Suprapubic skin (tissue), 4 donors: ENCODE data around the gene ZMYND10. TPM values are rescaled to one million over a fixed set of nuclear protein-coding genes. Genes with fewer than 3 reads are reported as not detected.

Experiments
- DNase-seq, 2 donors: peaks; one replicate each; pipeline ENCODE4 v3.0.0-alpha.2; 2019; ENCODE audit warnings: low spot score in 2 of 2
- H3K27ac ChIP-seq: fragments of 200-600 bp; sonication (generic); one replicate; pipeline ENCODE4 v1.5.1; 2019
- H3K27me3 ChIP-seq: fragments of 200-600 bp; sonication (generic); one replicate; pipeline ENCODE4 v1.5.1; 2019
- H3K36me3 ChIP-seq: fragments of 200-600 bp; sonication (generic); one replicate; pipeline ENCODE4 v1.5.1; 2019
- H3K4me1 ChIP-seq: fragments of 200-600 bp; sonication (generic); one replicate; pipeline ENCODE4 v1.5.1; 2019
- H3K4me3 ChIP-seq: fragments of 200-600 bp; sonication (generic); one replicate; pipeline ENCODE4 v1.5.1; 2019; ENCODE audit warnings: mild to moderate bottlenecking
- H3K9me3 ChIP-seq: fragments of 200-600 bp; sonication (generic); one replicate; pipeline ENCODE4 v1.5.1; 2019
- EP300 ChIP-seq: sonication (generic); formaldehyde crosslinking; IDR thresholded peaks from one replicate; pipeline ENCODE4 v1.6.1; 2017; ENCODE audit warnings: antibody characterized with exemption
- POLR2A ChIP-seq, 2 donors: fragments of 450-650 bp; IDR thresholded peaks; one replicate each; pipeline ENCODE4 v1.6.1; 2017; ENCODE audit warnings: antibody characterized with exemption in 2 of 2, mild to moderate bottlenecking in 2 of 2, moderate library complexity in 2 of 2
- POLR2AphosphoS5 ChIP-seq, 3 donors: sonication (generic); formaldehyde crosslinking; IDR thresholded peaks; one replicate each; pipeline ENCODE4 v1.6.1; 2017; ENCODE audit warnings: antibody characterized with exemption in 3 of 3
- WGBS: methylation state at CpG from one replicate; pipeline ENCODE4 v1.1.5; 2018; 5-methylcytosine and 5-hydroxymethylcytosine counted together
- total RNA-seq, 4 donors: library from RNA; depleted of rRNA; stranded (reverse); fragments of >200 nt; gene quantifications; one replicate each; pipeline ENCODE4 v1.1.0, GENCODE V29; 2016
- TF ChIP-seq, protein P1 (sequence below), 2 donors: fragments of 200-600 bp in 1 of 2; fragments of 450-650 bp in 1 of 2; sonication (generic) in 1 of 2; IDR thresholded peaks; one replicate each; pipeline ENCODE4 v1.5.1; 2016 to 2019; ENCODE audit warnings: antibody characterized with exemption in 2 of 2, mild to moderate bottlenecking in 1 of 2, moderate library complexity in 1 of 2

The ZMYND10 gene
- total RNA-seq, 4 donors from 2014 or later: 1.6 to 4.7 (median 1.9) TPM; not detected in 1

DNA sequence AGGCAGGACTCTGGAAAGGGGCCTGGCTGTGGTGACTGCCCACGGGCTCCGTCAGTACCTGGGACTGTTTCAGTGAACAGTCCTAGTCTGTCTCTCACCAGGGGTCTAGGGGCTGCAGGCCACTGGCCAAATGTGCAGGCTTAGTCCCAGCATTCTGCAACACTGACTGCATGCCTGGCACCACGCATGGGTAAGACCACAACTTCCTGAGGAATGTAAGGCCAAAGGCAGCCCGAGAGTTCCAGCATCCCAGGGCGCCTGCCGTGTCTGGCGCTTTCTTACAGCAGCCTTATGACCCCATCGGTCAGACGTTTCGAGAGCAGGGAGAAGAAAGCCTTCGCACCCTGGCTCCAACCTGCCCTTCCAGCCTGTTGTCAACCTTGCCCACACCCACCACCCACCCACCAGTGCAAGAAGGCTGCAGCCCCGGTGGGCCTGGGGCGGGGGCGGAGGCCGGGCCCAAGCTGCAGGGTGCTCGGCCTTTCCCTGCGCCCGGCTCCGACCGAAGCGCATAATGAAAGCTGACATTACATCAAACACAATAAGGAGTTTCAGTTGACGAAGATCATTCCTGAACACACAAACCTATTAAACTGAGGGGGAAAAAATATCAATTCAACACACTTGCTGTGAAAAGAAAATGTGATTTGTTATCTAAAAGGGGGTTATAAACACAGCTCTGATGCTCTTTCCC lies 43.3 kb upstream of the ZMYND10 start:
- Histone ChIP-seq H3K36me3 (no peaks in the 10 kb centered on the region), H3K9me3 (no peaks in the 10 kb centered on the region), H3K4me1 (peaks cover 40% of the 10 kb centered on the region), H3K27ac (no peak overlapping the region), H3K27me3 (no peaks in the 10 kb centered on the region), H3K4me3 (no peak overlapping the region)
- no peak for DNase-seq
- 81% methylated on average over 14 of the region's 22 CpGs for WGBS
- TF ChIP-seq, protein P1, sequence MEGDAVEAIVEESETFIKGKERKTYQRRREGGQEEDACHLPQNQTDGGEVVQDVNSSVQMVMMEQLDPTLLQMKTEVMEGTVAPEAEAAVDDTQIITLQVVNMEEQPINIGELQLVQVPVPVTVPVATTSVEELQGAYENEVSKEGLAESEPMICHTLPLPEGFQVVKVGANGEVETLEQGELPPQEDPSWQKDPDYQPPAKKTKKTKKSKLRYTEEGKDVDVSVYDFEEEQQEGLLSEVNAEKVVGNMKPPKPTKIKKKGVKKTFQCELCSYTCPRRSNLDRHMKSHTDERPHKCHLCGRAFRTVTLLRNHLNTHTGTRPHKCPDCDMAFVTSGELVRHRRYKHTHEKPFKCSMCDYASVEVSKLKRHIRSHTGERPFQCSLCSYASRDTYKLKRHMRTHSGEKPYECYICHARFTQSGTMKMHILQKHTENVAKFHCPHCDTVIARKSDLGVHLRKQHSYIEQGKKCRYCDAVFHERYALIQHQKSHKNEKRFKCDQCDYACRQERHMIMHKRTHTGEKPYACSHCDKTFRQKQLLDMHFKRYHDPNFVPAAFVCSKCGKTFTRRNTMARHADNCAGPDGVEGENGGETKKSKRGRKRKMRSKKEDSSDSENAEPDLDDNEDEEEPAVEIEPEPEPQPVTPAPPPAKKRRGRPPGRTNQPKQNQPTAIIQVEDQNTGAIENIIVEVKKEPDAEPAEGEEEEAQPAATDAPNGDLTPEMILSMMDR (IDR thresholded peaks at IDR 0.05): no peak
- TF ChIP-seq POLR2A (IDR thresholded peaks at IDR 0.05): no peak
- no peak for TF ChIP-seq POLR2AphosphoS5 (IDR thresholded peaks at IDR 0.05)
- no peak for TF ChIP-seq EP300

DNA sequence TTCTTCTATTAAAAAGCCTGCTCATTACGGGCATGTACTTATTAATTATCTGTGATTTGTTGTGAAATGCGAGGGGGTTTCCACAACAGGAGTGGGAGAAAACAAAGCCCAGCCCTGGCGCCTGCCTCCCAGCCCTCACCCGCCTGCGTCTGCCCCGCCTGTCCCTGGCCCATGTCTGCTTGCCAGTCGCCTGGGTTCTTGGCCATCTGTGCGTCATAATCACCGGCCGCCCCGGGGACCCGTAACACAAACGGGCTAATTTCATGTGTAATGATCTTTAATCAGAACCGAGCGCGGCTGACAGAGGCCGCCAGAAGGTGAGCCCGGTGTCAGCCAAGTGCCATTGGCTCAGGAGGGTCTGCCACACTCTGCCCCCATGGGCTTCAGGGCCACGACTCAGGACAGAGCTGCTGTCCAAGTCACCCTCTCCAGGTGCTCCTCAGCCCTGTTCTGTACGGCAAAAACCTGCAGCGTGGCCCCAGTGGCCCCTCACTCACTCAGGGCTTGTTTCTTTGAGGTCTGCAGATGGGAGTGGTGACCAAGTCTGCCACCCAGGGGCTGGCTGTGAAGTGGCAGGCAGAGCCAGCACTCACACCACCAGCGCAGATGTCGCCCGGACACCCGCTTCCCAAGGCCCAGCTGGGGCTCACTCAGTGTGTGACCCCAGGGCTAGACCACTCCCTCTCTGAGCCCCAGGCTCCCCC lies 42.6 kb upstream of the ZMYND10 start:
- WGBS: 69% methylated on average over 19 of the region's 25 CpGs
- Histone ChIP-seq H3K27me3 (no peaks in the 10 kb centered on the region), H3K4me1 (peaks cover 44% of the 10 kb centered on the region), H3K27ac (no peak overlapping the region), H3K36me3 (no peaks in the 10 kb centered on the region), H3K9me3 (no peaks in the 10 kb centered on the region), H3K4me3 (no peak overlapping the region)
- TF ChIP-seq POLR2A (IDR thresholded peaks at IDR 0.05): no peak
- TF ChIP-seq, protein P1 (IDR thresholded peaks at IDR 0.05): peak in 1 of 2 donors; percentile 30
- no peak for DNase-seq

DNA sequence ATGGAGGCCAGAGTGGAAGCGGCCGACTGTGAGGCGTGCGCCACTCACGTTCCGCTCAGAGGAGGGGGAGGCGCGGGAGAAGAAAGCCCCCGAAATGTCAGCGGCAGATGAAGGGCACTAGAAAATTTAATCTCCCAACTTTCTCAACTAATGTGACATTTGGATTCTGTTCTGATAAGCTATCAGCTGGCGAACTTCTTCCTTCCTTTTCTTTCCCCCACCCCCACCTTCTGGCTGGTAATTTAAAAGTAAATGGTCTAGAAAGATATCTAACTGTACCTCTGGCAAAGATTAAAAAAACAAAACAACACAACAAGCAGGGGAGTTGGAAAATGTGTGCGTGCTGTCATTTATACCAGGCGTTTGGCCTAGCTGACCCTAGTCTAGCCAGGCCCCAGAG lies 40.2 kb upstream of the ZMYND10 start:
- 83% methylated on average over 13 of the region's 13 CpGs for WGBS
- TF ChIP-seq POLR2A (IDR thresholded peaks at IDR 0.05) (no peak), POLR2AphosphoS5 (IDR thresholded peaks at IDR 0.05) (no peak), EP300 (no peak)
- TF ChIP-seq, protein P1 (IDR thresholded peaks at IDR 0.05): no peak
- Histone ChIP-seq H3K9me3 (no peaks in the 10 kb centered on the region), H3K4me3 (no peak overlapping the region), H3K27ac (no peak overlapping the region), H3K4me1 (peaks cover 29% of the 10 kb centered on the region), H3K27me3 (no peaks in the 10 kb centered on the region), H3K36me3 (no peaks in the 10 kb centered on the region)
- DNase-seq: no peak

DNA sequence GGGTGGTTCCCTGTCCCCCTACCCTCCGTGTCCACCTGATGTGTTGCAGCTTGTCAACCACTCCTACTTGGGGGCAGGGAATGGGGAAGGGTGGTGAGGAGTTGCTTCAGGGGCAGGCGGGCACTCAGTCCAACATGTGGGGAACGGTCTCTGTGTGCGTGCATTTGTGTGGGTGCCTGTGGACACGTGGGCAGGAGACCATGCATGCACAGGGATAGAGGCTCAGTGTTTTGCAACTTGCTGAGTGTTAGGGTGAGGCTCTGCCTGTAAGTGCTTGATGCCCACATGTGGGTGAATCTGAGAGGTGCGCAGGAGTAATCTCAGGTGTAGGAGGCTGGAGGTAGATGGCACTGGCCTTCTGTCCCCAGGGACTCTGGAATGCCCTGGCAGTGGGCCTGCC lies 38.2 kb upstream of the ZMYND10 start:
- Histone ChIP-seq H3K9me3 (no peaks in the 10 kb centered on the region), H3K4me1 (peaks cover 25% of the 10 kb centered on the region), H3K27me3 (no peaks in the 10 kb centered on the region), H3K27ac (no peak overlapping the region), H3K36me3 (no peaks in the 10 kb centered on the region), H3K4me3 (no peak overlapping the region)
- DNase-seq: no peak
- no peak for TF ChIP-seq POLR2AphosphoS5 (IDR thresholded peaks at IDR 0.05)
- no peak for TF ChIP-seq POLR2A (IDR thresholded peaks at IDR 0.05)
- TF ChIP-seq EP300: no peak
- TF ChIP-seq, protein P1 (IDR thresholded peaks at IDR 0.05): no peak
- WGBS: 95% methylated on average over 4 of the region's 6 CpGs

DNA sequence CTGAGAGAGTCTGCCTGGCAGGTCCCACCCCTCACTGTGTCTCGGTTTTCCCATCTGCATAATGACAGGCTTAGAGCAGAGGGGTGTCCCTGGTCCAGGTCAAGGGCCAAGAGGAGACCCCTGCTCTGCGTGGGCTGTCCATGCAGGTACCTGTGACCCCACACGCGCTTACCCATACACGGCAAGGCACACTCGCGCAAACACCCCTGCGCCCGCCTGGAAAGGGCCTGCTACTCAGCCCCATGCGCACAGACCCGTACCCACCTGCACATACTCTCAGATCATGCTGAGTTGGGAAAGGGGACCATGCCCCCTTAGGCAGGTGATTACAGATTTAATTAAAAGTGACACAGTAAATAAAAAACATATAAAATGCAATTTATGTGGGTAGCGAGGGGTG lies 37.2 kb upstream of the ZMYND10 start:
- H3K27ac ChIP-seq: no peak overlapping the region

More for the DNA sequence above, 37.2 kb upstream of the ZMYND10 start:
- Histone ChIP-seq H3K4me3 (no peak overlapping the region), H3K36me3 (no peaks in the 10 kb centered on the region), H3K9me3 (no peaks in the 10 kb centered on the region), H3K27me3 (no peaks in the 10 kb centered on the region), H3K4me1 (peaks cover 16% of the 10 kb centered on the region)
- no peak for DNase-seq
- 93% methylated on average over 12 of the region's 12 CpGs for WGBS
- TF ChIP-seq POLR2A (IDR thresholded peaks at IDR 0.05) (no peak), POLR2AphosphoS5 (IDR thresholded peaks at IDR 0.05) (no peak), EP300 (no peak)
- TF ChIP-seq, protein P1 (IDR thresholded peaks at IDR 0.05): no peak
